PC-9 (cell line): ENCODE results near the gene ANKRD44.

Source experiments
- CTCF ChIP-seq: fragments of 200-600 bp; sonication (generic); conservative IDR thresholded peaks from 2 replicates; pipeline ENCODE4 v1.6.1; 2017; ENCODE audit warnings: mixed run types, antibody characterized with exemption, mild to moderate bottlenecking, moderate library complexity
- EZH2 ChIP-seq: fragments of 200-600 bp; sonication (generic); IDR thresholded peaks from 2 replicates; pipeline ENCODE4 v1.8.0; 2017; ENCODE audit warnings: antibody characterized with exemption, low read depth

- no peak for TF ChIP-seq CTCF
- TF ChIP-seq EZH2: no peak
Measured at GRCh38 chr2:197207106-197207505, 103.5 kb downstream of the ANKRD44 start.
